Kidney (tissue), 14 donors: ENCODE measurements around the gene CUX1. TPM values are rescaled to one million over a fixed set of nuclear protein-coding genes. Genes with fewer than 3 reads are reported as not detected.

Source experiments
- DNase-seq, 5 donors: peaks; one replicate each; pipeline ENCODE4 v3.0.0-alpha.2; 2013 to 2020
- FAIRE-seq: peaks from 2 replicates; lab custom pipeline; 2012; peaks lifted over from hg19 to GRCh38; lab: Jason Lieb, UNC
- H3K27ac ChIP-seq, 2 donors: one replicate each; pipeline ENCODE4 v1.7.0; 2013; ENCODE audit warnings: low read depth in 2 of 2, low read length in 2 of 2, inconsistent platforms in 1 of 2
- H3K27me3 ChIP-seq: one replicate; pipeline ENCODE4 v1.7.1; 2013; ENCODE audit warnings: low read length, inconsistent platforms; ENCODE audit not compliant: control insufficient read depth, insufficient read depth
- H3K36me3 ChIP-seq, 3 donors: one replicate each; pipeline versions ENCODE4 v1.7.0 to v1.7.1; 2013; ENCODE audit warnings: low read length in 3 of 3, control low read depth in 1 of 3, inconsistent platforms in 1 of 3; ENCODE audit not compliant: insufficient read depth in 3 of 3, control insufficient read depth in 2 of 3
- H3K4me1 ChIP-seq, 3 donors: one replicate each; pipeline versions ENCODE4 v1.7.0 to v1.7.1; 2013; ENCODE audit warnings: low read length in 3 of 3, inconsistent platforms in 1 of 3, low read depth in 1 of 3; ENCODE audit not compliant: control insufficient read depth in 2 of 3, insufficient read depth in 2 of 3
- H3K4me3 ChIP-seq, 3 donors: one replicate each; pipeline versions ENCODE4 v1.7.0 to v1.8.1; 2013; ENCODE audit warnings: low read length in 3 of 3, control low read depth in 1 of 3, inconsistent platforms in 1 of 3
- H3K9ac ChIP-seq, 3 donors: one replicate each; pipeline versions ENCODE4 v1.7.0 to v1.7.1; 2013; ENCODE audit warnings: low read length in 3 of 3, control low read depth in 1 of 3, inconsistent platforms in 1 of 3
- H3K9me3 ChIP-seq, 3 donors: one replicate each; pipeline versions ENCODE4 v1.7.0 to v1.7.1; 2013; ENCODE audit warnings: low read length in 3 of 3, control low read depth in 1 of 3, inconsistent platforms in 1 of 3; ENCODE audit not compliant: control insufficient read depth in 2 of 3, insufficient read depth in 1 of 3
- intact Hi-C: fragments of 100-400 bp; cut with DNase I; formaldehyde crosslinking; loops from one replicate; pipeline ENCODE4 v1.11.1; 2022
- polyA plus RNA-seq: library from polyadenylated mRNA; stranded (reverse); fragments of 350-450 nt; fragmentation: Illumina TruSeq; extraction: RNeasy Lipid Tissue Mini Kit (QIAGEN cat#74804); gene quantifications from one replicate; pipeline ENCODE4 v1.2.3, GENCODE V29; 2014; ENCODE audit warnings: low read depth, low replicate concordance; ENCODE audit not compliant: insufficient read depth
- total RNA-seq: library from RNA; stranded (reverse); fragmentation: NEBNext Ultra II Directional; extraction: Animal tissue kit (Norgen Biotek cat#: 25700); gene quantifications from one replicate; pipeline ENCODE4 v1.2.1, GENCODE V29; 2021
- TF ChIP-seq, protein P1 (sequence below): IDR thresholded peaks from 3 replicates; pipeline ENCODE4 v1.5.1; 2012; ENCODE audit warnings: mild to moderate bottlenecking, moderate library complexity, borderline replicate concordance; ENCODE audit not compliant: insufficient read depth; ENCODE audit errors: extremely low read depth
- donor health status: control.
- donor health status: control.
- donor health status: control.
- donor health status: control.
- donor health status: control.
- donor health status: DM: yes; HTN: yes; CAD: no.
- donor health status: Normal renal cell carcinoma (clear cell type).

CUX1 gene
- total and polyA plus RNA-seq, 2 donors from 2014 or later: 71.4 to 126 TPM

DNA sequence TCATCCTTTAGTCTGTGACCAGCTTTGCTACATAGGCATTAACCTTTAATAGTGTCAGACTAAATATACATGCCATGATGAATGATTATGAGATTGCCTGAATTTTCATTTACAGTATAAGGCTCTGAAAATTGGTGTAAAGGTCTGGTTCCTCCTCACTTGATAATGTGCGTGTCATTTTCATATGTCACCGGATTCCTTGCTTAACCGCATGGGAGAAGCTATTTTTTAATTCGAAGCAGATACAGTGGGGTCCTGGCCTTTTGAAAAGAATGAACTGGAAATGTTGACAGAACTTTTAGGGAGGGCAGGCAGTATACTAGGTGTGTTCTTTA is 276.9 kb downstream of the CUX1 start:
- peaks cover 0 to 8% (median 3%) of the 10 kb centered on the region in 3 donors for H3K4me1 ChIP-seq
- intact Hi-C loops: no loop called here
- no peak overlapping the region for H3K4me3 ChIP-seq
- H3K36me3 ChIP-seq: peaks cover 0 to 3% (median 0%) of the 10 kb centered on the region in 3 donors
- no peaks in the 10 kb centered on the region for H3K9me3 ChIP-seq
- FAIRE-seq (no peak), DNase-seq (no peak)
- H3K9ac ChIP-seq: no peak overlapping the region
- TF ChIP-seq, protein P1, sequence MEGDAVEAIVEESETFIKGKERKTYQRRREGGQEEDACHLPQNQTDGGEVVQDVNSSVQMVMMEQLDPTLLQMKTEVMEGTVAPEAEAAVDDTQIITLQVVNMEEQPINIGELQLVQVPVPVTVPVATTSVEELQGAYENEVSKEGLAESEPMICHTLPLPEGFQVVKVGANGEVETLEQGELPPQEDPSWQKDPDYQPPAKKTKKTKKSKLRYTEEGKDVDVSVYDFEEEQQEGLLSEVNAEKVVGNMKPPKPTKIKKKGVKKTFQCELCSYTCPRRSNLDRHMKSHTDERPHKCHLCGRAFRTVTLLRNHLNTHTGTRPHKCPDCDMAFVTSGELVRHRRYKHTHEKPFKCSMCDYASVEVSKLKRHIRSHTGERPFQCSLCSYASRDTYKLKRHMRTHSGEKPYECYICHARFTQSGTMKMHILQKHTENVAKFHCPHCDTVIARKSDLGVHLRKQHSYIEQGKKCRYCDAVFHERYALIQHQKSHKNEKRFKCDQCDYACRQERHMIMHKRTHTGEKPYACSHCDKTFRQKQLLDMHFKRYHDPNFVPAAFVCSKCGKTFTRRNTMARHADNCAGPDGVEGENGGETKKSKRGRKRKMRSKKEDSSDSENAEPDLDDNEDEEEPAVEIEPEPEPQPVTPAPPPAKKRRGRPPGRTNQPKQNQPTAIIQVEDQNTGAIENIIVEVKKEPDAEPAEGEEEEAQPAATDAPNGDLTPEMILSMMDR: no peak
- no peak overlapping the region for H3K27ac ChIP-seq
- H3K27me3 ChIP-seq: no peaks in the 10 kb centered on the region

DNA sequence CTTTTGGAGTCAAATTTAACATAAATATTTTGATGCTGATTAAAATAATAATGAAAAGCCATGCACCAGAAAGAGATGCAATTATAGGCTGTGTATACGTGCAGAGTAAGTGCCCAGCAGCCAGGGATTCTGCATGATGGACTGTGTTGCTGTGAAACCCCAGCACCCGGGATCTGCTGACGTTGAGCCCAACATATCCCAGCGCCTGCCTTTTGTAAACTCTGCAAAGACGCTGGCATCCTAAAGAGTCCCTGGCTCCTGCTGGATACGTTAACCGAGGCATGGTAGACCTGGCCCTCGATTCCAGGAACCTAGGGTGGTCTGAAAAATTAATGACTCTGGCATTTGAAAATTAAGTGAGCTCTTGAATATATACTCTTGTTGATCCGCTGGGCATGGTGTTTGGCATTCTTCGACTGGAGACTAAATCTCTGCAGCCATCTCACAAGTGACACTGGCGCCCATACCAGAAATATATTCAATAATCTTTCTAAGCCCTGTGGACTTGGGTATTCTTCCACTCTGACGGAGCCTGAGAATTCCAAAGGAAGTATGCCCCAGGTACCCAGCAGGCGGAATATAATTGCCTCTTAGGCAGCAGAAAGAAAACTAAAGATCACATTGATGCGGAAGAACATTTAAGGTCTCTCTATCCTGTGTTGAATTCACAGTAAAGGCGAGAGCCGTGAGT is 278.0 kb downstream of the CUX1 start:
- Histone ChIP-seq H3K27me3 (no peaks in the 10 kb centered on the region), H3K9ac (no peak overlapping the region), H3K27ac (no peak overlapping the region), H3K4me3 (no peak overlapping the region), H3K4me1 (peaks cover 0 to 8% (median 3%) of the 10 kb centered on the region in 3 donors), H3K36me3 (peaks cover 0 to 3% (median 0%) of the 10 kb centered on the region in 3 donors), H3K9me3 (no peaks in the 10 kb centered on the region)
- TF ChIP-seq, protein P1: no peak
- no peak for DNase-seq
- FAIRE-seq: no peak
- intact Hi-C loops: no loop called here

DNA sequence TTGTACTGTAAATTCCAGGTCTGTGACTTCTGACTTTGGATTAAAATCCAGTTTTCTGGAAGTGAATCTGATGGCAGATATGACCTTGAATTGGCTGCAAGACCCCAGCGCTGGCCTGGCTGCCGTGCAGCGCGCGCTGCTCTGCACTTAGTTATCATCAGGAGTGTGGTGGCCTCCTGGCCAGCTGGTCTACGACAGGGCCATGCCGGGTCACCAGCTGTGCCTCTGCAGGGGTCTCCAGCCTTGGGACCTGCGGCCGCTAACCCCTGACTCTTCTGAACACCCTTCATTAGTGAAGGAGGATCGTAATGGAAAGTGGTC is 278.5 kb downstream of the CUX1 start:
- Histone ChIP-seq H3K4me3 (no peak overlapping the region), H3K9ac (no peak overlapping the region), H3K4me1 (peaks cover 0 to 8% (median 3%) of the 10 kb centered on the region in 3 donors), H3K9me3 (no peaks in the 10 kb centered on the region), H3K27me3 (no peaks in the 10 kb centered on the region), H3K27ac (no peak overlapping the region), H3K36me3 (peaks cover 0 to 6% (median 0%) of the 10 kb centered on the region in 3 donors)
- DNase-seq (no peak), FAIRE-seq (no peak)
- TF ChIP-seq, protein P1: no peak
- intact Hi-C loops: no loop called here
